DND-41 (cell line): ENCODE data around the gene GPRC5A.

Experiments
- ATAC-seq: fragments of 200-7000 bp; cut with Tn5 transposase; 3 replicates; pipeline ENCODE4 v1.9.1; 2021; ENCODE audit warnings: low read depth; ENCODE audit not compliant: insufficient read depth
- DNase-seq: peaks from one replicate; pipeline ENCODE4 v3.0.0-alpha.2; 2020
- H2AFZ ChIP-seq: 2 replicates; pipeline ENCODE4 v1.6.0; 2012; ENCODE audit warnings: low read depth, low read length
- H3K27ac ChIP-seq: 2 replicates; pipeline ENCODE4 v1.5.1; 2012; ENCODE audit warnings: low read length, inconsistent platforms
- H3K27me3 ChIP-seq: fragments of 200-600 bp; sonication (generic); 2 replicates; pipeline ENCODE4 v1.6.0; 2012; ENCODE audit warnings: low read length, mild to moderate bottlenecking, inconsistent platforms; ENCODE audit not compliant: insufficient read depth, poor library complexity
- H3K36me3 ChIP-seq: 2 replicates; pipeline ENCODE4 v1.5.1; 2012; ENCODE audit warnings: low read length, inconsistent platforms; ENCODE audit not compliant: insufficient read depth
- H3K4me1 ChIP-seq: 2 replicates; pipeline ENCODE4 v1.5.1; 2012; ENCODE audit warnings: mild to moderate bottlenecking, low read length; ENCODE audit not compliant: insufficient read depth
- H3K4me2 ChIP-seq: 2 replicates; pipeline ENCODE4 v1.6.0; 2012; ENCODE audit warnings: mild to moderate bottlenecking, moderate library complexity, low read length, inconsistent platforms; ENCODE audit not compliant: insufficient read depth
- H3K4me3 ChIP-seq, 2 experiments: fragments of 200-600 bp in 1 of 2; shearing (Covaris generic) in 1 of 2; 2 replicates each; pipeline ENCODE4 v1.5.1; 2012 to 2016; ENCODE audit warnings: inconsistent platforms in 2 of 2, low read length in 2 of 2, mild to moderate bottlenecking in 2 of 2, low read depth in 1 of 2, moderate library complexity in 1 of 2
- H3K79me2 ChIP-seq: 2 replicates; pipeline ENCODE4 v1.6.0; 2012; ENCODE audit warnings: low read length, inconsistent platforms; ENCODE audit not compliant: insufficient read depth
- H3K9ac ChIP-seq: 2 replicates; pipeline ENCODE4 v1.6.0; 2012; ENCODE audit warnings: low read depth, mild to moderate bottlenecking, inconsistent platforms, low read length, moderate library complexity
- H3K9me3 ChIP-seq: 2 replicates; pipeline ENCODE4 v1.5.1; 2012; ENCODE audit warnings: low read length, moderate library complexity, mild to moderate bottlenecking, inconsistent platforms; ENCODE audit not compliant: insufficient read depth, severe bottlenecking
- H4K20me1 ChIP-seq: 2 replicates; pipeline ENCODE4 v1.6.0; 2012; ENCODE audit warnings: low read length; ENCODE audit not compliant: insufficient read depth
- CTCF ChIP-seq: IDR thresholded peaks from 2 replicates; pipeline ENCODE4 v1.5.1; 2012; ENCODE audit warnings: borderline replicate concordance, low read length, moderate library complexity, mild to moderate bottlenecking; ENCODE audit not compliant: poor library complexity, severe bottlenecking; ENCODE audit errors: extremely low read depth
- EZH2 ChIP-seq: IDR thresholded peaks from 3 replicates; pipeline ENCODE4 v1.6.1; 2012; ENCODE audit warnings: borderline replicate concordance, low read depth, mild to moderate bottlenecking, moderate library complexity, low read length, inconsistent platforms; ENCODE audit not compliant: severe bottlenecking

The GPRC5A gene

GRCh38 chr12:12916135-12916944, 25.0 kb downstream of the GPRC5A start:
- H3K9me3 ChIP-seq: no peaks in the 10 kb centered on the region
- H3K4me1 ChIP-seq: no peaks in the 10 kb centered on the region
- H4K20me1 ChIP-seq: no peaks in the 10 kb centered on the region
- TF ChIP-seq EZH2: no peak
- TF ChIP-seq CTCF: peak; percentile 98
- H3K79me2 ChIP-seq: no peaks in the 10 kb centered on the region
- no peak overlapping the region for H3K4me3 ChIP-seq
- no peak overlapping the region for H2AFZ ChIP-seq
- DNase-seq: peak; percentile 78
- H3K9ac ChIP-seq: no peak overlapping the region
- H3K27ac ChIP-seq: no peak overlapping the region
- H3K4me2 ChIP-seq: no peak overlapping the region
- no peaks in the 10 kb centered on the region for H3K36me3 ChIP-seq
- ATAC-seq: peak; percentile 99
- peaks cover 18% of the 10 kb centered on the region for H3K27me3 ChIP-seq

- TF ChIP-seq EZH2: no peak
- TF ChIP-seq CTCF: no peak
- Histone ChIP-seq H3K4me2 (no peak overlapping the region), H3K9ac (no peak overlapping the region), H3K27ac (no peak overlapping the region), H2AFZ (no peak overlapping the region), H3K36me3 (no peaks in the 10 kb centered on the region), H4K20me1 (no peaks in the 10 kb centered on the region), H3K4me3 (no peak overlapping the region), H3K27me3 (peaks cover 18% of the 10 kb centered on the region), H3K79me2 (no peaks in the 10 kb centered on the region), H3K9me3 (no peaks in the 10 kb centered on the region), H3K4me1 (no peaks in the 10 kb centered on the region)
- ATAC-seq: no peak
- no peak for DNase-seq
These were observed 26.2 kb downstream of the GPRC5A start for GRCh38 chr12:12917517-12917916.

GRCh38 chr12:12918781-12919389, 27.5 kb downstream of the GPRC5A start:
- H3K27ac ChIP-seq: no peak overlapping the region
- no peaks in the 10 kb centered on the region for H3K4me1 ChIP-seq
- DNase-seq (no peak), ATAC-seq (no peak)
- no peaks in the 10 kb centered on the region for H3K36me3 ChIP-seq
- H3K4me3 ChIP-seq: no peak overlapping the region
- TF ChIP-seq EZH2: no peak
- TF ChIP-seq CTCF: no peak
- peaks cover 11% of the 10 kb centered on the region for H3K27me3 ChIP-seq
- no peak overlapping the region for H3K4me2 ChIP-seq
- no peak overlapping the region for H2AFZ ChIP-seq
- no peaks in the 10 kb centered on the region for H3K79me2 ChIP-seq
- no peaks in the 10 kb centered on the region for H4K20me1 ChIP-seq
- H3K9me3 ChIP-seq: no peaks in the 10 kb centered on the region
- no peak overlapping the region for H3K9ac ChIP-seq
